ENCODE measurements around the gene PPP1R9B. TPM values are rescaled to one million over a fixed set of nuclear protein-coding genes. Genes with fewer than 3 reads are reported as not detected.

Gene PPP1R9B
- total and polyA plus RNA-seq, 2 of the 8 experiments (the other 6 are each of a cell fraction or from before 2014, with no cell fraction given), result 5.2 to 13.1 TPM

DNA sequence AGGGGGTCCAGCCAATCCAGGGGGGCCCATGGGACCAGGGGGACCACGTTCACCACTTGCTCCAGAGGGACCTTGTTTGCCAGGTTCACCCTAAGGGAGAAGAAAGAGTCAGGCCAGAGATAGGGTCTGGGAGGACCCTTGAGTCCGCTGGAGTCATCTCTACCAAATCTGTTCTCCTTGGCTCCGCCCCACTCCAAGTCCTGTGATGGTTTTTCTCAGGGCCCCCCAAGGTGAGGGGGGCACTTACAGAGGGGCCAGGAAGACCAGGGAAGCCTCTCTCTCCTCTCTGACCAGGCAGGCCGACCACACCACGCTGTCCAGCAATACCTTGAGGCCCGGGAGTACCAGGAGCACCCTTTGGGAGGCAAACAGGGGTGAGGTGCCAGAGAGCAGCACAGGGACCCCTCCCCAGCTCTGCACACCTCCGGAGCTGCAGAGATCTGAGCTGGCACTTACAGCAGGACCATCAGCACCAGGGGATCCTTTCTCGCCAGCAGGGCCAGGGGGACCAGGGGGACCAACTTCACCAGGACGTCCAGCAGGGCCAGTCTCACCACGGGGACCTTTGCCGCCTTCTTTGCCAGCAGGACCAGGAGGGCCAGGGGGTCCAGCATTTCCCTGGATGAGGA, 38.6 kb upstream of the PPP1R9B start (continued):
- TF ChIP-seq, protein P1, sequence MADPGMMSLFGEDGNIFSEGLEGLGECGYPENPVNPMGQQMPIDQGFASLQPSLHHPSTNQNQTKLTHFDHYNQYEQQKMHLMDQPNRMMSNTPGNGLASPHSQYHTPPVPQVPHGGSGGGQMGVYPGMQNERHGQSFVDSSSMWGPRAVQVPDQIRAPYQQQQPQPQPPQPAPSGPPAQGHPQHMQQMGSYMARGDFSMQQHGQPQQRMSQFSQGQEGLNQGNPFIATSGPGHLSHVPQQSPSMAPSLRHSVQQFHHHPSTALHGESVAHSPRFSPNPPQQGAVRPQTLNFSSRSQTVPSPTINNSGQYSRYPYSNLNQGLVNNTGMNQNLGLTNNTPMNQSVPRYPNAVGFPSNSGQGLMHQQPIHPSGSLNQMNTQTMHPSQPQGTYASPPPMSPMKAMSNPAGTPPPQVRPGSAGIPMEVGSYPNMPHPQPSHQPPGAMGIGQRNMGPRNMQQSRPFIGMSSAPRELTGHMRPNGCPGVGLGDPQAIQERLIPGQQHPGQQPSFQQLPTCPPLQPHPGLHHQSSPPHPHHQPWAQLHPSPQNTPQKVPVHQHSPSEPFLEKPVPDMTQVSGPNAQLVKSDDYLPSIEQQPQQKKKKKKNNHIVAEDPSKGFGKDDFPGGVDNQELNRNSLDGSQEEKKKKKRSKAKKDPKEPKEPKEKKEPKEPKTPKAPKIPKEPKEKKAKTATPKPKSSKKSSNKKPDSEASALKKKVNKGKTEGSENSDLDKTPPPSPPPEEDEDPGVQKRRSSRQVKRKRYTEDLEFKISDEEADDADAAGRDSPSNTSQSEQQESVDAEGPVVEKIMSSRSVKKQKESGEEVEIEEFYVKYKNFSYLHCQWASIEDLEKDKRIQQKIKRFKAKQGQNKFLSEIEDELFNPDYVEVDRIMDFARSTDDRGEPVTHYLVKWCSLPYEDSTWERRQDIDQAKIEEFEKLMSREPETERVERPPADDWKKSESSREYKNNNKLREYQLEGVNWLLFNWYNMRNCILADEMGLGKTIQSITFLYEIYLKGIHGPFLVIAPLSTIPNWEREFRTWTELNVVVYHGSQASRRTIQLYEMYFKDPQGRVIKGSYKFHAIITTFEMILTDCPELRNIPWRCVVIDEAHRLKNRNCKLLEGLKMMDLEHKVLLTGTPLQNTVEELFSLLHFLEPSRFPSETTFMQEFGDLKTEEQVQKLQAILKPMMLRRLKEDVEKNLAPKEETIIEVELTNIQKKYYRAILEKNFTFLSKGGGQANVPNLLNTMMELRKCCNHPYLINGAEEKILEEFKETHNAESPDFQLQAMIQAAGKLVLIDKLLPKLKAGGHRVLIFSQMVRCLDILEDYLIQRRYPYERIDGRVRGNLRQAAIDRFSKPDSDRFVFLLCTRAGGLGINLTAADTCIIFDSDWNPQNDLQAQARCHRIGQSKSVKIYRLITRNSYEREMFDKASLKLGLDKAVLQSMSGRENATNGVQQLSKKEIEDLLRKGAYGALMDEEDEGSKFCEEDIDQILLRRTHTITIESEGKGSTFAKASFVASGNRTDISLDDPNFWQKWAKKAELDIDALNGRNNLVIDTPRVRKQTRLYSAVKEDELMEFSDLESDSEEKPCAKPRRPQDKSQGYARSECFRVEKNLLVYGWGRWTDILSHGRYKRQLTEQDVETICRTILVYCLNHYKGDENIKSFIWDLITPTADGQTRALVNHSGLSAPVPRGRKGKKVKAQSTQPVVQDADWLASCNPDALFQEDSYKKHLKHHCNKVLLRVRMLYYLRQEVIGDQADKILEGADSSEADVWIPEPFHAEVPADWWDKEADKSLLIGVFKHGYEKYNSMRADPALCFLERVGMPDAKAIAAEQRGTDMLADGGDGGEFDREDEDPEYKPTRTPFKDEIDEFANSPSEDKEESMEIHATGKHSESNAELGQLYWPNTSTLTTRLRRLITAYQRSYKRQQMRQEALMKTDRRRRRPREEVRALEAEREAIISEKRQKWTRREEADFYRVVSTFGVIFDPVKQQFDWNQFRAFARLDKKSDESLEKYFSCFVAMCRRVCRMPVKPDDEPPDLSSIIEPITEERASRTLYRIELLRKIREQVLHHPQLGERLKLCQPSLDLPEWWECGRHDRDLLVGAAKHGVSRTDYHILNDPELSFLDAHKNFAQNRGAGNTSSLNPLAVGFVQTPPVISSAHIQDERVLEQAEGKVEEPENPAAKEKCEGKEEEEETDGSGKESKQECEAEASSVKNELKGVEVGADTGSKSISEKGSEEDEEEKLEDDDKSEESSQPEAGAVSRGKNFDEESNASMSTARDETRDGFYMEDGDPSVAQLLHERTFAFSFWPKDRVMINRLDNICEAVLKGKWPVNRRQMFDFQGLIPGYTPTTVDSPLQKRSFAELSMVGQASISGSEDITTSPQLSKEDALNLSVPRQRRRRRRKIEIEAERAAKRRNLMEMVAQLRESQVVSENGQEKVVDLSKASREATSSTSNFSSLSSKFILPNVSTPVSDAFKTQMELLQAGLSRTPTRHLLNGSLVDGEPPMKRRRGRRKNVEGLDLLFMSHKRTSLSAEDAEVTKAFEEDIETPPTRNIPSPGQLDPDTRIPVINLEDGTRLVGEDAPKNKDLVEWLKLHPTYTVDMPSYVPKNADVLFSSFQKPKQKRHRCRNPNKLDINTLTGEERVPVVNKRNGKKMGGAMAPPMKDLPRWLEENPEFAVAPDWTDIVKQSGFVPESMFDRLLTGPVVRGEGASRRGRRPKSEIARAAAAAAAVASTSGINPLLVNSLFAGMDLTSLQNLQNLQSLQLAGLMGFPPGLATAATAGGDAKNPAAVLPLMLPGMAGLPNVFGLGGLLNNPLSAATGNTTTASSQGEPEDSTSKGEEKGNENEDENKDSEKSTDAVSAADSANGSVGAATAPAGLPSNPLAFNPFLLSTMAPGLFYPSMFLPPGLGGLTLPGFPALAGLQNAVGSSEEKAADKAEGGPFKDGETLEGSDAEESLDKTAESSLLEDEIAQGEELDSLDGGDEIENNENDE (IDR thresholded peaks at IDR 0.05; ENCODE audit: insufficient replicate concordance, low read length), result no peak
- TF ChIP-seq RAD21 (IDR thresholded peaks at IDR 0.05 in 1 of 2, conservative IDR thresholded peaks at IDR 0.05 in 1 of 2; ENCODE audit: low read depth in 2 of 2, low read length in 2 of 2) (no peak), SP1 (IDR thresholded peaks at IDR 0.05; ENCODE audit: low read depth, low read length) (no peak), CHD2 (IDR thresholded peaks at IDR 0.05; ENCODE audit: low read length) (no peak), CBX8 (IDR thresholded peaks at IDR 0.05; ENCODE audit: borderline replicate concordance, low read depth, low read length) (no peak), SRF (IDR thresholded peaks at IDR 0.05; ENCODE audit: low read depth, low read length) (no peak), CHD1 (IDR thresholded peaks at IDR 0.05; ENCODE audit: low read depth, low read length) (no peak)
- TF ChIP-seq, protein P2, sequence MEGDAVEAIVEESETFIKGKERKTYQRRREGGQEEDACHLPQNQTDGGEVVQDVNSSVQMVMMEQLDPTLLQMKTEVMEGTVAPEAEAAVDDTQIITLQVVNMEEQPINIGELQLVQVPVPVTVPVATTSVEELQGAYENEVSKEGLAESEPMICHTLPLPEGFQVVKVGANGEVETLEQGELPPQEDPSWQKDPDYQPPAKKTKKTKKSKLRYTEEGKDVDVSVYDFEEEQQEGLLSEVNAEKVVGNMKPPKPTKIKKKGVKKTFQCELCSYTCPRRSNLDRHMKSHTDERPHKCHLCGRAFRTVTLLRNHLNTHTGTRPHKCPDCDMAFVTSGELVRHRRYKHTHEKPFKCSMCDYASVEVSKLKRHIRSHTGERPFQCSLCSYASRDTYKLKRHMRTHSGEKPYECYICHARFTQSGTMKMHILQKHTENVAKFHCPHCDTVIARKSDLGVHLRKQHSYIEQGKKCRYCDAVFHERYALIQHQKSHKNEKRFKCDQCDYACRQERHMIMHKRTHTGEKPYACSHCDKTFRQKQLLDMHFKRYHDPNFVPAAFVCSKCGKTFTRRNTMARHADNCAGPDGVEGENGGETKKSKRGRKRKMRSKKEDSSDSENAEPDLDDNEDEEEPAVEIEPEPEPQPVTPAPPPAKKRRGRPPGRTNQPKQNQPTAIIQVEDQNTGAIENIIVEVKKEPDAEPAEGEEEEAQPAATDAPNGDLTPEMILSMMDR (IDR thresholded peaks at IDR 0.05; ENCODE audit: control extremely low read depth in 1 of 3, insufficient read depth in 1 of 3, low read depth in 1 of 3, low read length in 3 of 3), result no peak
